NCI-H1048 (cell line): ENCODE measurements around the gene PHKB.
"Not testable (repeated sequence)": the region's sequence is repeated elsewhere in the genome, so short reads cannot be mapped to it uniquely, and the experiment has no call there.

ENCODE experiments used
- DNase-seq: peaks from one replicate; lab custom pipeline; 2025; lab: John Stamatoyannopoulos, UW

Gene PHKB

DNA sequence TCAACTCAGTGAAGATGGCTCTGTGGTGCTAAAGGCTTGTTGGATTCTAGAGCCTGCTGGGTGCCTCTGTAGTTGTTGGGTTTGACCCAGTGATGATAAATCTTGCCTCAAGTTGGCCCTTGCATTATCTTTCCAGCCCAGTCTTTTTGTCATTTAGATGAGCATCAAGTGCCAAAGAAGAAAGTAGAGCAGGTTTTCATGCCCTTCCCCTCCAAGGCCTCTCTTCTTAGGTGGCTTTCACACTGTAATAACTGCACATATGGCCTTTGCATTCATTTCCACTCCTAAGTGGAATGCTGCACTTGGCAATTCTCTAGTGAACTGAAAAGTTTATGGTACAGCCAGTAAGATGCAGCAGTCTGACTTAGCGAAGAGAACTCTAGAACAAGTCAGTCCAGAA is 165.1 kb downstream of the PHKB start:
- no peak for DNase-seq

DNA sequence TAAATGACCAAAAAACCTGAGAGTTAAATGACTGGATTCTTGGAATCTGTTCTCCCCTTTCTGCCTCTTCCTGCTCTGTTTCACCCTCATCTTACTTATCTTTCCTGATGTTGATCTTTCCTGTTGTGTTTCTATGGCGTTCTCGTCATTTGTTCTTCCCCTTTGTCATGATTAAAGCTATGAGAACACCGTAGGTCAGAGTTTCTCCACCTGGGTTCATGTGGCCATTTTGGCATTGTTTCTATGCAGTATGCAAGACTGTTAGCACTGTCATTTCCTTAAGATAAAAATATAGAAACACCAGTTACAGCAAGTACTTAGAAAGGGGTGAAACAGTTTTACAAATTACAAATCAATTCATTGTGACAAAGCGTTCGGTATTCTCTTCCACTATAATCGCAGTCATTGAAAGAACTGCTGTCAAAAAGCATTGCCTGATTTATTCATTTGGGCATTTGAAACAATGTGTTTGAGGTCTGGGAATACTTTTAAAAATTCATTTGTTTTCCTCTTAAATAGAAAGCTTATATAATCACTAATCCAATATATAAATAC is 166.0 kb downstream of the PHKB start:
- no peak for DNase-seq

DNA sequence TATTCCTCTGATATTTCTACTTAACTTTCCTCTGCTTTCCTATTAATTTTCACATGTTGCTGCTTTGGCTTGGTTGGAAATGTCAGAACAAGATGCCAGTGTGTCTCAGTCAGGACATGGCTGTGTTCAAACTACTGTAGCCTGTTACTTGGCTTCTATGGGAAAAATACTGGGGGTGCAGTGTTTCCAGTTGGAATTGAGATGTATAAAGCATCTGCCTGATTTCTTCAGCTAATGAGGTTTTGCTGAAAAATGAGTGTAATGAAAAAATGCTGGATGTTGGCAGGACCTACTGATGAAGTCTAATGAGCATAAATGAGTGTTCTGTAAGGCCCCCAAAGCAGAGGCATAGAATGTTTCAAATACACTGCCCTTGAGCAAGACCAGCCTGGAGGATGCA is 166.6 kb downstream of the PHKB start:
- no peak for DNase-seq

DNA sequence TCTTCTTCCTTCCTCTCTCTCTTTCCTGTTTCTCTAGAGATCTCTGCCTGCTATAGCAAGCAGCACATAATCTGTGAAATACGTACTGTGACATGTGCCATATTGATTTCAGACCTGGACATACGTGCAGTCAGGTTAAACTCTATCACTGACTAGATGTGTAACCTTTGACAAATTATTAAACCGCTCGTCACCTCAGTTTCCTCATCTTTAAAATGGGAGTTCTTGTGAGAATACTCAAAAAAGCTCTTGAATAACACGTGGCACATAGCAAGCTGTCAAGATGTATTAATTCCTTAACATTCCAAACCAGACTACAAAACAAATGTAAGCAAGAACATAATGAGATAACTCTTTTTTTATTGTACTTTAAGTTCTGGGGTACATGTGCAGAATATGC is 170.0 kb downstream of the PHKB start:
- DNase-seq: no peak

DNA sequence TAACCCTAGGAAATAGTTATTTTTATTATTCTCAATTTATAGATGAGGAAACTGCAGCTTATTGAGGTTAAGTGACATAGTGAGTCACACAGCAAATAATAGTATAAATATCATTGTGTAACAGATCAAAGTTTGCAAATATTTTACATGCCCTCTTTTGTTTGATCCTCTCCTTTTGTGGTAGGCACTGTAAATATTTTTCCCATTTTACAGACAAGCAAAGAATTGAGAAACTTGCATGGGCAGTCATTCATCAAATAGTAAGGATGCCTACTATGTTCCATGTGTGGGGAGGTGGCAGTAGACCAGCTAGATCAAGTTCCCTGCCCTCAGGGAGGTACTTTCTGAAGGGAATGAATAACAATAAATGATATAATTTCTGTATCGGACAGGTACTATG is 173.0 kb downstream of the PHKB start:
- DNase-seq: no peak

DNA sequence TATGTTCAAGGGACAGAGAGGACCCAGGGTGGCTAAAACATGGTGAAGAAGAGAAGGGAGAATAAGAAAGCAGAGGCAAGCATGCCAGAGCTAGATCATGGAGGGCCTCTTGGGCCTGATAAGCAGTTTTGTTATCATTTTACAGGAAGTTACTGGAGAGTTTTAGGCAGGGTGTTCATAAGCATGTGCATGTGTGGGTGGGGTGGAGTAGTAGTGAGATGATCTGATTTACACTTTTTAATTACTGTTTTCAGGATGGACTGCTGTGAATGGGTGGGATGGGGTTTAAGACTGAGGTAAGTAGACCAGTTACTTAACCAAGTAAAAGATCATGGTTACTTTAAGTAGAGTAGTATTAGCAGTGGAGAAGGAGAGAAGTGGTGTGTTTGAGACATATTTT is 173.6 kb downstream of the PHKB start:
- DNase-seq: no peak

DNA sequence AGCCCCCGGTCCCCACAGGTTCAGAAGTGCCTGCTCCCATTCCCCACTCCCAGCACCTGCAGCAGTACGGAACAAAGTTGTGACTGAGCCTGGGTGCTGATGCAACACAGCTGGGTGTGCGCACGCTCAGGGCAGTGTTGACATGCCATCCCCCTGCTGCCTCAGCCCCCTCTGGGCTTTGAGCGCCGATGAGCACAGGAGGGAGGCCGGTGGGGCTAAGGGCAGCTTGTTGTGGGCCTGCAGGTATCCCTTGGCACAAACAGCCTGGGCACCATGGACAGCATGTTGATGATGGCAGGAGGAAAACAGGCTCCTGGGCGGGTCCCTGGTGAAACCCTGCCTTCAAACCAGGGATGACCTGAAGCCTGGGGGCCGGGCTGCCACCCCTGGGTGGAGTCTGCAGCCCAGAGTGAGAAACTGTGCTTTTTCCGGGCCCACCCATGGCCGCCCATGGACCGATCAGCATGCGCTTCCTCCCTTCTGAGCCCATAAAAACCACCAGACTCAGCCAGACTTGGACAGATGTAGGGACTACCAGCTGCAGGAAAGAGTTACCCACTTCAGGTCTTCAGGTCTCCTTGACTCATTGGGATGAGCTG is 175.5 kb downstream of the PHKB start:
- DNase-seq: no peak

DNA sequence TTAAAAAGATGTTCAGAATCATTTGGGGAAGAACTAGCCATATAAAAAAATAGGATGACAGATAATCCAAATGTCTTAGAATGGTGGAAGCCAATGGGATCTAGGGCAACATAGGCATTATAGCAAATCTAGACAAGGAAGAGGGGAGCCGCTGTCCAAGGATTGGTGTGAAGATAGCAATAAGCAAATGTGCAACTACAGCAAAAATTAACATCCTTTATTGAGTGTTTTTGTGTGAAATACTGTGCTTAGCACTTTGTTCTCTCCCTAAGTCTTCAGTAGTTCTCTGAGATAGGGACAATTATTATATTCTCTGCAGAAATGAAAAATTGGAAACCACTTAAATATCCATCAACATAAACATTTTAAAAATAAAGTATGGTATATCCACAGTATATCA is 177.0 kb downstream of the PHKB start:
- no peak for DNase-seq

DNA sequence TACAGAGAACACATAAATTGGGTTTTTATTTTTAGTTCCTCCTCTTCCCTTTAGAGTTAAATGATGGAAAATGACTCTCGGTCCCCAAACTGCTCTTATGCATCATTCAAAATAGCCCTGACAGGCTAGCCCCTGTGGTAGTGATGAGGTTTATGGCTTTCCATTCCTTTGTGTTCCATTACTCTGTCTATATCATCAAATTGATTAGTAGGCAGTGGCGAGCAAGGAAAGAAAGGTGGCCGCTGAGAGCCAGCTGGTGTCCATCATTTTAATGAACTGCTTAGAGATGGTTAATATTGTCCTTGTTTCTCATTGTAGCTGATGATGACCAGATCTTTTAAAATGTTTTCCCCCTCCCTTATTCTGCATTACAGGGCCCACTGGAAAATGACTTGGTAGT is 179.5 kb downstream of the PHKB start:
- no peak for DNase-seq

DNA sequence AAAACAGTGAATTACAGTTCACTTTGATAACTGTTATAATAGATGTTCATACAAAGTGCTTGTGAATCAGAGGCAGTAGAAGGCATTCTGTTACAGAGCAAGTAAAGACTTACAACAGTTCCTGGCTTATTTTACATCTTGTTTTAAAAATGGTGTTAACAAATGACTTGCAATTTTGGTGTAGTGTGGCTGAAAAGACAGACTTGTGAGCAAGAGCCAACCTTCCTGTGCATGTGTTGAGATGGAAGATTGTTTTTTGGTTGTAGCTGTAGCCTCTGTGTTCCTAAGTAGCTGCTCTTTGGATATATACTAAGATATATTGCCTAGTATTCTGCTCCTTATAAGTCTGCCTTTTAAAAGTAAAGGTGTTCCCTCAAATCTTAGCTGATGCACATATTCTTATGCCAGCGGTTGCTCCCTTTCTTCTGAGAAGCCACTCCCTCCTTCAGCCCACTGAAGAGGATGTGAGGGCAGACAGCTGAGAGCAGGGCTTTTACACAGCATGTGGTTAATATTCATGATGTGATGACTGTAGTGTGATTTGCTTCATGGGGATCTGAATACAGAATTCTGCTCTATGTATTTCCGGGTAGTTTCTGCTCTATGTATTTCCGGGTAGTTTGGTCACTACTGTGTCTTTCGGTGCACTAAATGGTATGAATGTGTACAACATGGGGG is 182.3 kb downstream of the PHKB start:
- no peak for DNase-seq

DNA sequence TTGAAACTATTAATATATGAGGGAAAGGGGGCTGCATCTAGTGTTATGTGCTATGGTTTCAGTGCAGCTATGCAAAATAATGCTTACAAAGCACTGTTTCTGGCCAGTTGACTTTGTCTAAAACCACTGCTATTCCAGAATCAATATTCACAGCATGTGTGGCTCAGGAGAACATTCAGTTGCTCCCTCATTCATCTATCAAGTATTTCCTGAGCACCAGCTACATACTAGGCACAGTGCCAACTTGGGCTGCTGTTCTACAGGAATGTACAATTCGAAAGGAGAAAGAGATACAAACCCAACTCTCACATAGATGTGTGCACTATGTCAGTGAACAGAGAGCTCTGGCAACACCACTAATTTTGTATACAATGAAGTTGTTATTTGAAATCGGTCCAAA is 183.0 kb downstream of the PHKB start:
- DNase-seq: no peak

DNA sequence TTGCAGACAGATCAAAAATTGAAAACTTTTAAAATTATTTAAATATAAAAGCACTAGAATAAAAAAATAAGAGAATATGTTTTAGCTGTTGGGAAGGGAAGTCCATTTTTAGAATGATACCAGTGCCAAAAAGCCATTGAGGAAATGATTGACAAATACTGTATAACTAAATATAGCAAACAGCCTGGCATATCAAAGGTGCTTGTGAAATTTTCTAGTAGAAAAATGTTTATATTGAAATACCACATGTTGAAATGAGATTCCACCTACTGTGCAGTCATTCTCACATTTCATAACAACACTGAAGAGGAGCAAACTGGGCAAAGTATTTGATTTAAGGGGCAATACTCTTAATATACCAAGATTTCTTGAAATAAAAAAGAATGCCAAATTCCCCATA is 183.5 kb downstream of the PHKB start:
- DNase-seq: no peak

DNA sequence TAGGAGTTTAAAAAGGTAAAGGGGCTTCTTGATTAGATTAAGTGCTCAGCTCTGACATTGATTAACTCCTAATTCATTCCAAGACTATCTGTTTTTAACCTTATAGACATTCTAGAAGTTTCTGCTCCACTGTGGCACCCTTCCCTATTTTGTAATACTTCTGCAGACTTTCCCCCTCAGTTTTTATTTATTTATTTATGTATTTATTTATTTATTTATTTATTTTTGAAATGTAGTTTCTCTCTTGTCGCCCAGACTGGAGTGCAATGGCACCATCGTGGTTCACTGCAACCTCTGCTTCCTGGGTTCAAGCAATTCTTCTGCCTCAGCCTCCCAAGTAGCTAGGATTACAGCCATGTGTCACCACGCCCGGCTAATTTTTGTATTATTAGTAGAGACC is 185.8 kb downstream of the PHKB start:
- DNase-seq: no peak

DNA sequence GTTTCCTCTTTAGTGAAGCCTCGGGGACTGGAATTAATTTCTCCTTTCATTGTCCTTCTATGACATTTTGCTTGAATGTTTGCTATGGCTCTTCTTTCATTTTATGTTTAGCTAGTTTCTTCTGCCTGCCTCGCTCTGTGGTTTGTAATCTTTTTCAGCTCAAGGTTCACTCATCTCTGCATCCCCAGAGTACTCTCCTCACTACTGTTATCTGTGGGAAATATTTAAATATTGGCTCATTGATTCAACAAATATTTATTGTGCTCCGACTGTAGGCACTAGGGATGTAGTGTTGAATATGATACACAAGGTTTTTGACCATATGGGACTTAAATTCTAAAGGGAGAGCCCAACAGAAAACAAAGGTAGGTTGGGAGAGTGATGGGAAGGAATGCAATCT is 195.9 kb downstream of the PHKB start:
- DNase-seq: no peak

DNA sequence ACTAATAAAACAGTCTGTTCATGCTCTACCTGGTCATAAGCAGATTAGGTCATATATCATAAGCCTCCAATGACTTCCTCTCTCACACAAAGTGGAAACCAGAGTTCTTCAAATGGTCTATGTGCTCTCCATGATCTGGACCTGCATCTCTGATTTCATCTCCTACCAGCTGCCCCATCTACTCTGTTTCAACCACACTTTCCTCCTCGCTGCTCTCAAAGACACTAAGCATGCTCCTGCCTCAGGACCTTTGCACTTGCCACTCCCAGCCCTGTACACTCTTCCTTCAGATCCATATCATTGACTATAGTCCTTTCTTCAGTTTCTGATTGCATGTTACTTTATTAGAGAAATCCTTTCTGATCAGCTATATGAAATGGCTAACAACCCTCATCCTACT is 196.8 kb downstream of the PHKB start:
- DNase-seq: no peak

DNA sequence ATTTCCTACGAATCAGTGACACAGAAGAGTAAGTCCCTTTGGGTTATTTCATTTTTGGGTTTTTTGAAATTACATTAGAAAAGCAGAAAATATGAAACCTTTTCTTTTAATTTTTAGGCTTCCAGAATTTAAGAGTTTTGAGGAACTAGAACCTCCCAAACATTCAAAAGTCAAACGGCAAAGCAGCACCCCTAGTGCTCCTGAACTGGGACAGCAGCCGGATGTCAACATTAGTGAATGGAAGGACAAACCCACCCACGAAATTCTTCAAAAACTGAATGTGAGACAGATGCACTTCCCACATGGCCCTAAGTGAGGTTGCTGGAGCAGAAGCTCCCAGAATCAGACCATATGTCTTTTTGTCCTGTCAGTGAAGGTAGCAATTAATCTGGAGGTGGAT is 199.4 kb downstream of the PHKB start:
- no peak for DNase-seq

DNA sequence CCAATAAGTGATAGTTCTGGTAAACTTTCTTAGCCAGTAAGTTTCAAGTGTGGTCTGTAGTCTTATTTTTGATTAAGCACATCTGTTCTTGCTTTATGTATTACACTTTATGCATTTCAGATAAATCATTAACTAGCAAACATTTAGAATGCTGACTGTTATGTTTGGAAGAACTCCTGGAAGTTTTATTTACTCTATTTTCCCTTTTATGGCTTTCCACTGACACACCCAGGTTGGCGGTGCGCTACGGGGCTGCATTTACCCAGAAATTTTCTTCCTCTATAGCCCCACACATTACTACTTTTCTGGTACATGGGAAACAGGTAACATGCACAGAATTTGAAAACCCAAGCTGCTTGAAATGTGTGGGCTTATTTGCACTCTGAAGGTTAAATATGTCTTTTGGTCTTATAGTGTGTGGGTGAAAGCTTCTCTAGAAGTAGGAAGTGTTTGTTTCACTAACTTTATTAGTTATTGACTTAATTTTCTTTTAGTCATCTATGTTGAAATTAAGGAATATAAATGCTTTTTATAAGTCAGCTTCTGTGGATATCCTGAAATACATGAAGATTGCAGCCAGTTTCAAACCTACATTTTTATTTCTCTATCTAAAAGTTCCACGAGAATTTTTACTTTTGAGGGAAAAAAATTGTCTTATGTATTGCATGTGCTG is 203.7 kb downstream of the PHKB start:
- no peak for DNase-seq

DNA sequence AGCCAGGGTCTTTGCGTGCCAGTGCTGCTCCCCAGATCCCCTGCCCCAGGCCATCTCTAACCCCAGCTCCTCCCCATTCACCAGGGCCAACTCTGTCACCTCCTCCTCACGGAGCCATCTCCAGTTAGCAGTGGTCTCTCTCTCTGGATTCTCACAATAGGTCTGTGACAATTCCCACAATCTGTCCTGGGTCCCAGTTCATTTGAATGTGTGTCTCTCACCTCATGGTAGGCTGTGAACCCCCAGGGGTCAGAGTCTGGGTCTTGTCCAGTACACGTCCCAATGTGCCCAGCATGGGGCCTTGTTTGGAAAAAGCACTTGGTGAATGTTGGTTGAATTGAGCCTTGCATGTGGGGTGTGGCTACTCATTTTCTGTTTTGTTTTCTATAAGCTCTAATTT is 205.3 kb downstream of the PHKB start:
- no peak for DNase-seq

DNA sequence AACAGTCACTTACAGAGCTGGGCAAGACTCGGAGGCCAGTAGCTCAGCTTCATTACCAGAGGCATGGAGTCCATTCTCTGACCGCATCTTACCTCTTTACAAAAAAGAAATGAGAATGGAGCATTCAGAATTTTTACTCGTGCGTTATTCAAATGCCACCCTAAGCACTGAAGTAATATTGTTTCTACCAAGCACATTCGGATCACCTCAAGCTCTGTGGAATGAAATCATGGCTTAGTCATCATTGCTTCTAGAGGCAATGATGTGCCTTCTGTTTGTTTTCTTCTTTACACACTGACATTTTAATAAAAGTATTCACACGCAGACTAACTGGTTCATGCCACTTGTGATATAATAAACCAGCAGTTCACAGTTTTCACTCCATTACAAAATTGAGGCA is 206.8 kb downstream of the PHKB start:
- no peak for DNase-seq

DNA sequence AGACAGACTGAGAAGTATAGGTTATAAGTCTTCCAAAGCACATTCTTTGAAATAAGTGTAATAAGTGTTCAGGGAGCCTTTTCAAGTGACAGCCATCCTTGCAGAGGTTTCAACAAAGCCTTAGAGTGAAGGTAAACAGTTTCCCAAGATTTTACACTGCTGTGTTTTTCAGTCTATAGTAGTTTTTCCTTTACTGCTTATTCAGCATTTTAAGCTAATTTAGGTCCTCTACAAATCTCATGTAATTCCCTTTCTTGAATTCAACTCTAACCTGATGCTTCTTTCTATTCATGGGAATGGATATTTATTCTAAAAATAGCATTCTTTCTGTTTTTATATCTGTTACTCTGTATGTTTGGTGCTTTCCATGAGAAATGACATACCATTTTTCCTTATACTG is 211.3 kb downstream of the PHKB start:
- DNase-seq: no peak

DNA sequence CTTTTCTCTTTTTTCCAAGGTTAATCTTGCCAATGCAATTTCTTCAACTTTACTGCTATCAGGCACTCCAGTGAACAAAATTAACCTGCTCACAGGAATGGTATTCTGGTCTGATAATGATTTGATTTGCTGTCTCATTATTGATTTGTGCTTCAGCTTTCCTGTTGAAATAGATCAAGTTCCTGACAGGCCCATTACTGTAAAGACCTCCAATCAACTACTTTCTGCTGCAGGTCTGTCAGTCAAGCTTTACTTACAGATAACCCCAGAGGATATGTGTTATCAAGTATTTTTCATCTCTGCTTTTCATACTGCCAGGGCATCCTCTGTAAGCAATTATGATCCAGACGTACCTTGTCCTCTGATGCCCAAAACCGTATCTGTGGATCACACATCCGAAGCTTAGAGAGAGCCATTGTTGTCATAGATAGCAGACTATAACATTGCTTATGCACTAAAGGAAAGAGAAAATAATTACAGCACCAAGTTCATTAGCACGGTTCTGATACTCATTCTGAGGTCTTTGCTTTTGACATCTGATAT is 215.6 kb downstream of the PHKB start:
- no peak for DNase-seq

DNA sequence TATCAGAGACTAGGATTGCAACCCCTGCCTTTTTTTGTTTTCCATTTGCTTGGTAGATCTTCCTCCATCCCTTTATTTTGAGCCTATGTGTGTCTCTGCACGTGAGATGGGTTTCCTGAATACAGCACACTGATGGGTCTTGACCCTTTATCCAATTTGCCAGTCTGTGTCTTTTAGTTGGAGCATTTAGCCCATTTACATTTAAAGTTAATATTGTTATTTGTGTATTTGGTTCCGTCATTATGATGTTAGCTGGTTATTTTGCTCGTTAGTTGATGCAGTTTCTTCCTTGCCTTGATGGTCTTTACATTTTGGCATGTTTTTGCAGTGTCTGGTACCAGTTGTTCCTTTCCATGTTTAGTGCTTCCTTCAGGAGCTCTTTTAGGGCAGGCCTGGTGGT is 220.4 kb downstream of the PHKB start:
- not testable (repeated sequence) for DNase-seq

DNA sequence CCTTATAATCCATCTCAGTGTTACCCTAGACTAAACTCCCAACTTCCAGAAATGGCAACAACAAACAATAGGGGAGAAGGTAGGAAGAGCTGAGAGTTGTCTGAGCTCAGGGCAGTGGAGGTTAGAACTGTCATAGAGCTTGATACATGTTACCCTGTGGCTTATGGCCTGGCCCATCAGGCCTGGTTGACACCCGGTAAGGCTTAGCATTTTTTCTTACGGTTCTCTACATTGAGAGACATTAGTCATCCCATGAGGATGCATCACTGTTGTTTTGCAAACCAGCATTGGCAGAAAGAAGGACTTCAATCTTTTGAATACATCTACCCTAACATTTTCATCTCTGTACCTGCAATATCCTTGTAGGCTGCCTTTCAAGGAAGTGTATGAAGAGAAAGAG is 226.6 kb downstream of the PHKB start:
- no peak for DNase-seq
